GM12865 (cell line): Measurements from ENCODE around the gene CTXND1.

ENCODE experiments used
- DNase-seq: peaks from one replicate; pipeline ENCODE4 v3.0.0; 2010; ENCODE audit warnings: low read depth
- H3K4me3 ChIP-seq: 2 replicates; pipeline ENCODE4 v1.5.1; 2011; ENCODE audit warnings: mild to moderate bottlenecking, low read depth, low read length, control low read depth
- CTCF ChIP-seq: IDR thresholded peaks from 2 replicates; pipeline ENCODE4 v1.5.1; 2011; ENCODE audit warnings: low read length, control low read depth, low read depth, inconsistent platforms; ENCODE audit not compliant: insufficient read depth; ENCODE audit errors: missing control alignments

The CTXND1 gene

GRCh38 chr15:80172401-80172800 is 79.6 kb downstream of the CTXND1 start:
- DNase-seq = no peak
- TF ChIP-seq CTCF = no peak
- H3K4me3 ChIP-seq = no peak overlapping the region

GRCh38 chr15:80171787-80172186 is 80.2 kb downstream of the CTXND1 start:
- no peak for DNase-seq
- no peak overlapping the region for H3K4me3 ChIP-seq
- no peak for TF ChIP-seq CTCF

GRCh38 chr15:80170596-80170995 is 81.4 kb downstream of the CTXND1 start:
- no peak for DNase-seq
- no peak overlapping the region for H3K4me3 ChIP-seq
- no peak for TF ChIP-seq CTCF

GRCh38 chr15:80169768-80170357 is 82.2 kb downstream of the CTXND1 start:
- no peak for TF ChIP-seq CTCF
- no peak for DNase-seq
- H3K4me3 ChIP-seq = no peak overlapping the region

- TF ChIP-seq CTCF = no peak
- DNase-seq = no peak
- H3K4me3 ChIP-seq = no peak overlapping the region
Measured at GRCh38 chr15:80168421-80168820, 83.6 kb downstream of the CTXND1 start.

GRCh38 chr15:80167936-80168335 is 84.1 kb downstream of the CTXND1 start:
- H3K4me3 ChIP-seq = no peak overlapping the region
- no peak for TF ChIP-seq CTCF
- DNase-seq = no peak

GRCh38 chr15:80163897-80164296 is 88.1 kb downstream of the CTXND1 start:
- no peak for TF ChIP-seq CTCF
- no peak for DNase-seq
- H3K4me3 ChIP-seq = no peak overlapping the region
